ENCODE results near the gene EIF1. TPM values are rescaled to one million over a fixed set of nuclear protein-coding genes. Genes with fewer than 3 reads are reported as not detected.
"Not testable (repeated sequence)": the region's sequence is repeated elsewhere in the genome, so short reads cannot be mapped to it uniquely, and the experiment has no call there.

Gene EIF1
- total RNA-seq, 2 donors from 2014 or later: 2,404 to 2,458 TPM

- DNase-seq (peak; percentile 56 to 71), ATAC-seq (replicated peaks in 1 of 2) (no peak)
- Mint-ChIP-seq H3K36me3 (ENCODE audit: insufficient read depth in 2 of 2) (peaks cover 17 to 41% of the 10 kb centered on the region in 2 donors), H3K9me3 (no peaks in the 10 kb centered on the region), H3K4me3 (peak overlapping the region; percentile 97 to 99), H3K4me1 (ENCODE audit: low read depth) (peaks cover 46% of the 10 kb centered on the region), H3K27ac (peak overlapping the region; percentile 99), H3K27me3 (ENCODE audit: low read depth) (no peaks in the 10 kb centered on the region)
These were observed 1.0 kb downstream of the EIF1 start for GRCh38 chr17:41689497-41690299.

DNA sequence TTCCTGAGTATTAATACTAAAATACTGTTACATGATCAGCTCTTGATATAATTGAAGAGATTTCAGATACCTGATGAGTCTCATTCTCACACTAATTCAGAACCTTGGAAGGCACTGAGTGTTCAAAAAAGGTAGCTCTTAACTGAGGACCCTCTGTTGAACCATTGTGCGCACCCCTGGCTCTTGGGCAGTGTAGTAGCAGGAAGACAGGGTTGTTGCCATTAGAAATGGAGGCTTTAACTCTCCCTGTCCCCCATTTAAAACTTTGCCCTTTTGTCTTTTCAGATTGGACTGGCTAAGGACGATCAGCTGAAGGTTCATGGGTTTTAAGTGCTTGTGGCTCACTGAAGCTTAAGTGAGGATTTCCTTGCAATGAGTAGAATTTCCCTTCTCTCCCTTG is 1.8 kb downstream of the EIF1 start:
- Mint-ChIP-seq H3K27ac (peak overlapping the region; percentile 99), H3K4me1 (ENCODE audit: low read depth) (peaks cover 51% of the 10 kb centered on the region), H3K4me3 (peak overlapping the region; percentile 97 to 99), H3K9me3 (no peaks in the 10 kb centered on the region), H3K36me3 (ENCODE audit: insufficient read depth in 2 of 2) (peaks cover 17 to 41% of the 10 kb centered on the region in 2 donors), H3K27me3 (ENCODE audit: low read depth) (no peaks in the 10 kb centered on the region)
- DNase-seq: no peak
- ATAC-seq (replicated peaks in 1 of 2): no peak

GRCh38 chr17:41691031-41691777 is 2.5 kb downstream of the EIF1 start:
- Mint-ChIP-seq H3K9me3 (no peaks in the 10 kb centered on the region), H3K27me3 (ENCODE audit: low read depth) (no peaks in the 10 kb centered on the region), H3K4me1 (ENCODE audit: low read depth) (peaks cover 58% of the 10 kb centered on the region), H3K4me3 (peak overlapping the region; percentile 97 to 99), H3K36me3 (ENCODE audit: insufficient read depth in 2 of 2) (peaks cover 17 to 41% of the 10 kb centered on the region in 2 donors), H3K27ac (peak overlapping the region; percentile 99)
- ATAC-seq (replicated peaks in 1 of 2) (no peak), DNase-seq (no peak)

GRCh38 chr17:41692722-41693521 is 4.2 kb downstream of the EIF1 start:
- Mint-ChIP-seq H3K27me3 (ENCODE audit: low read depth) (no peaks in the 10 kb centered on the region), H3K36me3 (ENCODE audit: insufficient read depth in 2 of 2) (peaks cover 17 to 41% of the 10 kb centered on the region in 2 donors), H3K4me1 (ENCODE audit: low read depth) (peaks cover 53% of the 10 kb centered on the region), H3K27ac (peak overlapping the region; percentile 99), H3K4me3 (peak overlapping the region in 1 of 2 donors; percentile 9), H3K9me3 (no peaks in the 10 kb centered on the region)
- peak in 1 of 2 donors; percentile 1 for ATAC-seq (replicated peaks in 1 of 2)
- peak; percentile 42 to 45 for DNase-seq

DNA sequence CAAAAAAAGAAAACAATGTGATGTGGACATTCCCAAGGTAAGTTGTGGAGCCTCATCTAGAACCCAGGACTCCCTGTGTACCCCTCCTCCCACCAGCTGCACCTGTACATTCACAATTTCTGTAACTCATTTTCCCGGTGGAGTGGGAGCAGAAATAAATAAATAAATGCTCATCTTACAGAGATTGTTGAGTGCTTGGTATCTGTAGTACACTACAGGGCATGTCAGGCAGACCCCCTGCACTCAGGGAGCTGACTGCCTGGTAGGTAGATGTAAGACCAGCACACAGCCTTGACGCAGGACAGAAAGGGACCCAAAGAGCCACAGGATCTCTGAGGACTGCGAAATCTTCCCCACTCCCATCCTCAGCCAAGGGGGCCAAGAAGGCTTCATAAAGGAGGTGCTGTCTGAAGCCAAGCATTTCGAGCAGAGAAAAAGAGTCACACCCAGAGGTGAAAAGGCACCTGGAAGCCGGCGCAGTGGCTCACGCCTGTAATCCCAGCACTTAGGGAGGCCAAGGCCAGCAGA is 6.5 kb downstream of the EIF1 start:
- Mint-ChIP-seq H3K27ac (peak overlapping the region; percentile 82), H3K4me1 (ENCODE audit: low read depth) (peaks cover 43% of the 10 kb centered on the region), H3K36me3 (ENCODE audit: insufficient read depth in 2 of 2) (peaks cover 11 to 31% of the 10 kb centered on the region in 2 donors), H3K27me3 (ENCODE audit: low read depth) (no peaks in the 10 kb centered on the region), H3K9me3 (no peaks in the 10 kb centered on the region), H3K4me3 (no peak overlapping the region)
- DNase-seq (no peak), ATAC-seq (replicated peaks in 1 of 2) (peak in 1 of 2 donors; percentile 19)

- ATAC-seq (replicated peaks in 1 of 2): peak; percentile 6 to 15
- H3K27ac Mint-ChIP-seq: peak overlapping the region; percentile 84
- peaks cover 35% of the 10 kb centered on the region for H3K4me1 Mint-ChIP-seq (ENCODE audit: low read depth)
- peak; percentile 80 for DNase-seq
- H3K9me3 Mint-ChIP-seq: no peaks in the 10 kb centered on the region
- H3K4me3 Mint-ChIP-seq: no peak overlapping the region
- no peaks in the 10 kb centered on the region for H3K27me3 Mint-ChIP-seq (ENCODE audit: low read depth)
- H3K36me3 Mint-ChIP-seq (ENCODE audit: insufficient read depth in 2 of 2): peaks cover 8 to 24% of the 10 kb centered on the region in 2 donors
These were observed 7.5 kb downstream of the EIF1 start for GRCh38 chr17:41695954-41696757.

- peaks cover 4 to 16% of the 10 kb centered on the region in 2 donors for H3K36me3 Mint-ChIP-seq (ENCODE audit: insufficient read depth in 2 of 2)
- no peak overlapping the region for H3K4me3 Mint-ChIP-seq
- H3K9me3 Mint-ChIP-seq: no peaks in the 10 kb centered on the region
- no peaks in the 10 kb centered on the region for H3K27me3 Mint-ChIP-seq (ENCODE audit: low read depth)
- ATAC-seq (replicated peaks in 1 of 2) (no peak), DNase-seq (no peak)
- peak overlapping the region; percentile 79 for H3K27ac Mint-ChIP-seq
- peaks cover 26% of the 10 kb centered on the region for H3K4me1 Mint-ChIP-seq (ENCODE audit: low read depth)
These were observed 8.7 kb downstream of the EIF1 start for GRCh38 chr17:41697122-41697962.

DNA sequence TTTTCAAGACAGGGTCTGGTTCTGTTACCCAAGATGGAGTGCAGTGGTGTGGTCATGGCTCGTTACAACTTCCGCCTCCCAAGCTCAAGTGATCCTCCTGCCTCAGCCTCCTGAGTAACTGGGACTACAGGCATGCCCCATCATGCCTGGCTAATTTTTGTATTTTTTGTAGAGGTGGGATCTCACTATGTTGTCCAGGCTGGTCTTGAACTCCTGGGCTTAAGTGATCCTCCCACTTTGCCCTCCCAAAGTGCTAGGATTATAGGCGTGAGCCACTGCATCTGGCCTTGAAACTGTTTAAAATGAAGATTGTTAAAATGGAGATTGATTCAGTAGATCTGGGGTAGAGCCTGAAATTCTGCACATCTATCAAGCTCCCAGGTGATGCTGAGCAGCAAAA is 12.2 kb downstream of the EIF1 start:
- H3K27me3 Mint-ChIP-seq (ENCODE audit: low read depth); H3K4me3 Mint-ChIP-seq; ATAC-seq (replicated peaks in 1 of 2); H3K9me3 Mint-ChIP-seq; H3K27ac Mint-ChIP-seq; H3K4me1 Mint-ChIP-seq (ENCODE audit: low read depth); H3K36me3 Mint-ChIP-seq (ENCODE audit: insufficient read depth in 2 of 2); DNase-seq: not testable (repeated sequence)

- Mint-ChIP-seq H3K9me3 (no peaks in the 10 kb centered on the region), H3K4me3 (no peak overlapping the region), H3K27ac (no peak overlapping the region), H3K4me1 (ENCODE audit: low read depth) (no peaks in the 10 kb centered on the region), H3K27me3 (ENCODE audit: low read depth) (no peaks in the 10 kb centered on the region), H3K36me3 (ENCODE audit: insufficient read depth in 2 of 2) (no peaks in the 10 kb centered on the region)
- DNase-seq (no peak), ATAC-seq (replicated peaks in 1 of 2) (no peak)
These were observed 14.0 kb downstream of the EIF1 start for GRCh38 chr17:41702712-41703111.

DNA sequence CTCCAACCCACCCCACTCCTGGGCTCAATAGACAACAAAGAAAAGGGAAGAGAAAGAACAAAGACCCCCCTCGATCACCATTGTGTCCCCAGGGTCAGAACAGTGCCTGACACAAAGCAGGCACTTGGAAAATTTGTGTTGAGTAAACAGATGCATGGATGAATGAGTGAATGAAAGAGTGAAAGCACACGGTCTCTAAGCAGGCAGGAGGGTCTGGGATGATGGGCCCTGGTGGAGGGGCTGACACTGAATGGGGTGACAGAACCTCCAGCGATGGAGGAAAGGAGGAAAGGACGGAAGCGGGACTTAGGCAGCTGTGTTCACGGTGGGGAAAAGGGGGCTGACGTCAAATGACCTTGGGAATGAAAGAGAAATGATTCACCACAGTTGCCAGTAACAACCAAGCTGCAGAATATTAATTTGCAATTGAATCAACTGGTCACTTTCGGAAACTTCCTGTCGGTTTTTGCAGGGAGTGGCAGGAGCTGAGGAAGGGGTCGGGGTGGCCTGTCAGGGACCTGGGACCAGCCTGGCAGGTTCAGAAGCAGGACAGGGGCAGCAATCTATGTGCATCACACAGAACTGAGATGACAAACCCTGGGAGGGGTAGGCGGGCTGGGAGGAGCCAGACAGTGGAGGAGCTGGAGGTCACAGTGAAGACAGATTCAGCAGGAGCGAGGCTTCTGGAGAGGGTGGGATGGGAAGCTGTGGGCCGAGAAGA is 16.7 kb downstream of the EIF1 start:
- no peak for ATAC-seq (replicated peaks in 1 of 2)
- no peak overlapping the region for H3K4me3 Mint-ChIP-seq

More for the DNA sequence above, 16.7 kb downstream of the EIF1 start:
- no peaks in the 10 kb centered on the region for H3K9me3 Mint-ChIP-seq
- peaks cover 1% of the 10 kb centered on the region for H3K27me3 Mint-ChIP-seq (ENCODE audit: low read depth)
- no peak overlapping the region for H3K27ac Mint-ChIP-seq
- H3K36me3 Mint-ChIP-seq (ENCODE audit: insufficient read depth in 2 of 2): no peaks in the 10 kb centered on the region
- peaks cover 1% of the 10 kb centered on the region for H3K4me1 Mint-ChIP-seq (ENCODE audit: low read depth)
- DNase-seq: no peak
